Measurements from ENCODE around the gene GOLGA8G.
"Not testable (repeated sequence)": the region's sequence is repeated elsewhere in the genome, so short reads cannot be mapped to it uniquely, and the experiment has no call there.

Gene GOLGA8G, protein sequence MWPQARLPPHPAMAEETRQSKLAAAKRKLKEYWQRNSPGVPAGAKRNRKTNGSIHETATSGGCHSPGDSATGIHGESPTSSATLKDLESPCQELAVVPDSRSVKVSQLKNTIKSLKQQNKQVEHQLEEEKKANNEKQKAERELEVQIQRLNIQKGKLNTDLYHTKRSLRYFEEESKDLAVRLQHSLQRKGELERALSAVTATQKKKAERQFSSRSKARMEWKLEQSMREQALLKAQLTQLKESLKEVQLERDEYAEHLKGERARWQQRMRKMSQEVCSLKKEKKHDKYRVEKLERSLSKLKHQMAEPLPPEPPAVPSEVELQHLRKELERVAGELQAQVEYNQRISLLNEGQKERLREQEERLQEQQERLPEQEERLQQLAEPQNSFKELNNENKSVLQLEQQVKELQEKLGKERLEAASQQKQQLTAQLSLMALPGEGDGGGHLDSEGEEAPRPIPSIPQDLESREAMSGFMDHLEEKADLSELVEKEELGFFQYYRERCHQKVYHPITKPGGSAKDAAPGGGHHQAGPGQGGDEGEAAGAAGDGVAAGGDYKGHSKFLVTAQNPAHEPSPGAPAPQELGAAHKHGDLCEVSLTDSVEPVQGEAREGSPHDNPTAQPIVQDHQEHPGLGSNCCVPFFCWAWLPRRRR

GRCh38 chr15:28532954-28533353, at the start of gene GOLGA8G:
TSS of gene GOLGA8G (minus strand) at chr15:28532971. CDS start at chr15:28532909, 62 bp downstream.
- DNase-seq = not testable (repeated sequence)

DNA sequence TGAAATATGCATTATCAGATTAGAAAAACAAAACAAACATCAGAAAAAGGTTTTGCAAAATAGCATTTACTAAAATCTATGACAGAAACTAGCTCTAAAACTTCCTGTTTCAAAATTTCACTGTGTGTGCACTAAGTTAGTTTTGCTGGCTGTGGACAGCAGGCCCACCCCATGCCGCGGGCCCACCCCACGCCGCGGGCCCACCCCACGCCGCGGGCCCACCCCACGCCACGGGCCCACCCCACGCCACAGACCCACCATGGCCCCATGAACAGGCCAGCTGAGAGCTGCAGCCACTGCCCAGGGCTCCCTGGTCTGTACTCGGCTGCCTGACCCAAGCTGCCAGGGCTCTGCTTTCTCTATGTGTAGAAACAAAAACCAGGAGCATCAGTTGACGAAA, 40.6 kb upstream of the GOLGA8G start:
- not testable (repeated sequence) for DNase-seq

DNA sequence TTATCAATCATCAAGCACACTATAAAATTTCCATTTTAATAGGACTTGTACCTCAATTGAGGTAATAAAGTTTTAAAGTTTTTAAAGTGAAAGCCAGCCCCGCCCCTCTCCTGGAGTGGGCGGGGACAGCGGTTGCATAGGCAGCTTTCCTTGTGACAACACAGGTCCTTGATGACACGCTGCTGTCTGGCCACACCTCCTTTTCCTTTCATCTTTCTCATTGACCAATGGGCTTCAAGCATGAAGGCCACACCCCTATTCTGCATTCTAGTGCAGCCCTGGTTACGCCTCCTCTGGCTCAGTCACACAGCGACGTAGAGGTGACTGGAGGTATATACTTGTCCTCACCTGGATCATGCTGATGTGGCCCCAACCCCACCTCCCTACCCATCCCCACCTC, 20.5 kb upstream of the GOLGA8G start, which contains the start of gene GOLGA6L25:
GOLGA6L25 (plus strand) TSS at position 301 of the 400 bp plus-strand sequence; CDS start at position 362, 61 bp downstream.
- DNase-seq = not testable (repeated sequence)

GRCh38 chr15:28515208-28515607, 17.6 kb downstream of the GOLGA8G start:
- not testable (repeated sequence) for DNase-seq

- DNase-seq = not testable (repeated sequence)
Measured at GRCh38 chr15:28514128-28514527, 18.6 kb downstream of the GOLGA8G start.

DNA sequence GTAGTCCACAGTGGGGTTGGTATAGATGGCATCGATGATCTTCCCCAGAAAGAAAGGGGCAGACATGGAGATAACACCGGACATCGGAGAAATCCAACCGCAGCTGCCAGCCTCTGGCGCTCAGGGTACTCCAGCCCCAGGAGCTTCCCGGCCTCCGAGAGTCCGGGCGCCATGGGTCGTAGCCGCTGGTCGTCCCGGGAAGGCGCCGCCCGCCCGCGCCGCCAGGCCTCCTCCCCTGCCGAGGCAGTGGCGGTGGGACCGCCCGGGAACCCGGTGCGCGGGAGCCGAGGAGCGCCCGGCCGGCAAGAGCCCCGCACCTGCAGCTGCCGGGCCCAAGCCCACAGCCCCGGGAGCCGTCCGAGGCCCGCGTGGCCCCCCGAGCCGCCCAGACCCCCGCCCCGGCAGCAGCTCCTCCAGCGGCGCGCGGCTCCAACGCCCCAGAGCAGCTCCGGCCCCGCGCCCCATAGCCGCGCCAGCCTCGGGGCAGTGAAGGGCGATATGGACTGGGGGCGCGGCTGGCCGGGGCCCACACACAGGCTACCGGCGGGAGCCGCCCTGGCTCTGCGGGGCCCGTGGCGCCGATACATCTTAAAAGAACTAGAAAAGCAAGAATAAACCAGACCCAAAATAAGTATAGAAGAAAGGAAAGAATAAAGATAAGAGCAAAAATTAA, 24.4 kb downstream of the GOLGA8G start:
- not testable (repeated sequence) for DNase-seq

- DNase-seq = not testable (repeated sequence)
Measured at GRCh38 chr15:28481340-28481739, 51.4 kb downstream of the GOLGA8G start.

Measured in activated effector memory CD4-positive, alpha-beta T cell treated with anti-CD3 and anti-CD28 coated beads, Interleukin-2, amount 50 U/mL, for 16 hours (primary cell).